Measurements from ENCODE around the gene PADI3.

GRCh38 chr1:17330856-17331255, 82.0 kb downstream of the PADI3 start:
- TF ChIP-seq FOXM1 (IDR thresholded peaks at IDR 0.05; ENCODE audit: borderline replicate concordance, low read depth) = no peak
- no peak for TF ChIP-seq REST (IDR thresholded peaks at IDR 0.05; ENCODE audit: low read depth)
- TF ChIP-seq EP300 (IDR thresholded peaks at IDR 0.05; ENCODE audit: borderline replicate concordance) = no peak
- no peak for TF ChIP-seq TAF1 (IDR thresholded peaks at IDR 0.05; ENCODE audit: low read depth)
- TF ChIP-seq YY1 (IDR thresholded peaks at IDR 0.05; ENCODE audit: low read depth) = no peak
- no peak for TF ChIP-seq RAD21 (IDR thresholded peaks at IDR 0.05; ENCODE audit: low read depth)
- TF ChIP-seq NFIC (IDR thresholded peaks at IDR 0.05) = no peak
- TF ChIP-seq CEBPB (IDR thresholded peaks at IDR 0.05) = no peak
- TF ChIP-seq MAX (IDR thresholded peaks at IDR 0.05) = no peak
- no peak for TF ChIP-seq TCF12 (IDR thresholded peaks at IDR 0.05; ENCODE audit: low read depth)
- no peak for TF ChIP-seq EGR1 (IDR thresholded peaks at IDR 0.05)
